PC-3 (cell line): ENCODE measurements around the gene SLC10A4.

Experiments
- CTCF ChIP-seq: fragments of 300-600 bp; sonication (generic); conservative IDR thresholded peaks from 2 replicates; pipeline ENCODE4 v1.5.1; 2017; ENCODE audit warnings: antibody characterized with exemption, low read depth, mild to moderate bottlenecking, low read length
- EZH2 ChIP-seq: fragments of 300-600 bp; sonication (generic); IDR thresholded peaks from one replicate; pipeline ENCODE4 v1.6.1; 2017; ENCODE audit warnings: antibody characterized with exemption, mild to moderate bottlenecking, low read length; ENCODE audit not compliant: unreplicated experiment
- EZH2phosphoT487 ChIP-seq: fragments of 300-600 bp; sonication (generic); IDR thresholded peaks from 2 replicates; pipeline ENCODE4 v1.6.1; 2018; ENCODE audit warnings: mild to moderate bottlenecking, antibody characterized with exemption, low read length, borderline replicate concordance

- TF ChIP-seq CTCF (no peak), EZH2phosphoT487 (no peak), EZH2 (no peak)
Measured at GRCh38 chr4:48493452-48494100, 10.4 kb downstream of the SLC10A4 start.
